GM21360 (cell line): Measurements from ENCODE around the gene BRSK2.

ENCODE experiments used
- ATAC-seq: cut with Tn5 transposase; IDR thresholded peaks from one replicate; pipeline ENCODE4 v1.9.1; 2021; ENCODE audit warnings: mild to moderate bottlenecking, moderate library complexity; ENCODE audit not compliant: unreplicated experiment

Gene BRSK2

GRCh38 chr11:1461826-1462697 lies 72.3 kb downstream of the BRSK2 start:
- ATAC-seq = no peak

- ATAC-seq = no peak
Observed at GRCh38 chr11:1462698-1462975, 72.9 kb downstream of the BRSK2 start.

GRCh38 chr11:1463056-1463455 lies 73.3 kb downstream of the BRSK2 start:
- ATAC-seq = no peak

- no peak for ATAC-seq
Observed at GRCh38 chr11:1466784-1467183, 77.0 kb downstream of the BRSK2 start.

- ATAC-seq = no peak
Observed at GRCh38 chr11:1467270-1467669, 77.5 kb downstream of the BRSK2 start.

- ATAC-seq = no peak
Observed at GRCh38 chr11:1468002-1468401, 78.3 kb downstream of the BRSK2 start.

GRCh38 chr11:1468473-1469066 lies 78.8 kb downstream of the BRSK2 start:
- ATAC-seq = no peak

GRCh38 chr11:1469287-1469910 lies 79.7 kb downstream of the BRSK2 start:
- no peak for ATAC-seq

- no peak for ATAC-seq
Observed at GRCh38 chr11:1469911-1470680, 80.4 kb downstream of the BRSK2 start.

- ATAC-seq = no peak
Observed at GRCh38 chr11:1470681-1471611, 81.2 kb downstream of the BRSK2 start.

- no peak for ATAC-seq
Observed at GRCh38 chr11:1471736-1472135, 82.0 kb downstream of the BRSK2 start.

GRCh38 chr11:1472180-1473005 lies 82.7 kb downstream of the BRSK2 start:
- ATAC-seq = no peak

GRCh38 chr11:1473011-1473628 lies 83.4 kb downstream of the BRSK2 start:
- no peak for ATAC-seq

- ATAC-seq = no peak
Observed at GRCh38 chr11:1473786-1474185, 84.1 kb downstream of the BRSK2 start.

GRCh38 chr11:1475841-1476240 lies 86.1 kb downstream of the BRSK2 start:
- no peak for ATAC-seq

GRCh38 chr11:1476940-1477736 lies 87.4 kb downstream of the BRSK2 start:
- ATAC-seq = no peak

GRCh38 chr11:1478011-1478410 lies 88.3 kb downstream of the BRSK2 start:
- ATAC-seq = no peak

- ATAC-seq = no peak
Observed at GRCh38 chr11:1478544-1478943, 88.8 kb downstream of the BRSK2 start.
